C4-2B (cell line): Measurements from ENCODE around the gene TRIM61.

Experiments
- CTCF ChIP-seq: fragments of 450-650 bp; conservative IDR thresholded peaks from 2 replicates; pipeline ENCODE4 v1.5.1; 2017; ENCODE audit warnings: mild to moderate bottlenecking
- ZFX ChIP-seq: fragments of 450-650 bp; IDR thresholded peaks from 2 replicates; pipeline ENCODE4 v1.6.1; 2017

DNA sequence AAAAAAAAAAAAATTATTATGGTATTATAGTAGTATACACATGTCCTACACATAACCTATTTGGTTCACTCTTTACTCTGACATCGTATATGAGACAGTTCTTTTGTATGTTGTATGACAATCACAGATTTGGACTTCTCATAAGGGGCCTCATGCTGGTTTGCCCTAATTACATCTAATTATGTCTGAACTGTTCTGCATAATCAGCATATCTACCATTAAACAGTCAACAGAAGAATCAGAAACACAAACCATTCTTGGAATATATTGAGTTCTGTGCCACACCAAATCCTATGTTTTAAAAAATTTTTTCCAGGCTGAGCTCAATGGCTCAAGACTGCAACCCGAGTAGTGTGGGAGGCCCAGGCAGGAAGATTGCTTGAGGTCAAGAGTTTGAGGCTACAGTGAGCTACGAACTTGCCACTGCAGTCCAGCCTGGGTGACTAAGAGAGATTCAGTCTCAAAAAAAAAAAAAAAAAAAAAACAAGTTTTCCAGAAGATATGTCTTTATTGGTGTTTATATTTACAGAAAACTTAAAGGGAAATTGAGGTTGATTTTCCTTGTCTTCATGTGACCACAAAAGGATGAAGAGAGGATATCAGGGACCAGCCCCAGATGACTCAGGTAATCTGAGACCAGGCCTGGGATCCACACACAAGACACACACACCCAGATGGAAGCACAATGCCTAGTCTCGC lies 22.2 kb downstream of the TRIM61 start:
- no peak for TF ChIP-seq CTCF
- no peak for TF ChIP-seq ZFX
